Islet of Langerhans (tissue), 1 donor: ENCODE data around the gene ZFP36L2.
"Not testable (repeated sequence)": the region's sequence is repeated elsewhere in the genome, so short reads cannot be mapped to it uniquely, and the experiment has no call there.

Experiments
- FAIRE-seq: peaks from one replicate; lab custom pipeline; 2011; peaks lifted over from hg19 to GRCh38; lab: Jason Lieb, UNC

The ZFP36L2 gene

GRCh38 chr2:43207553-43208300 is 18.7 kb downstream of the ZFP36L2 start:
- no peak for FAIRE-seq

- FAIRE-seq: no peak
These were observed 19.8 kb downstream of the ZFP36L2 start for GRCh38 chr2:43206602-43207001.

GRCh38 chr2:43203373-43203772 is 23.0 kb downstream of the ZFP36L2 start:
- FAIRE-seq: no peak

DNA sequence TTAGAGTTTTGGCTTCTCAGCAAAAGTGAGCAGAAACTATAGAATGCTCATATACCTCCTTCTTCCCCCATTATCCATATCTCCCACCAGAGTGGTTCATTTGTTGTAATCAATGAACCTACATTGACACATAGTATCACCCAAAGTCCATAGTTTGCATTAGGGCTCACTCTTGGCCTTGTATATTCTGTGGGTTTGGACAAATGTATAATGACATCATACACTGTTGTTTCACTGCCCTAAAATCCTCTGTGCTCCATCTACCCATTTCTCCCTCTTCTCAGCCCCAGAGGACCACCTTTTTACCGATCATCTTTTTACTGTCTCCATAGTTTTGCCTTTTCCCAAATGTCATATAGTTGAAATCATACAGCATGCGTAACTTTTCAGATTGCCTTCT is 24.1 kb downstream of the ZFP36L2 start:
- FAIRE-seq: no peak

GRCh38 chr2:43201497-43201896 is 24.9 kb downstream of the ZFP36L2 start:
- no peak for FAIRE-seq

GRCh38 chr2:43201016-43201415 is 25.4 kb downstream of the ZFP36L2 start:
- FAIRE-seq: no peak

- no peak for FAIRE-seq
These were observed 26.6 kb downstream of the ZFP36L2 start for GRCh38 chr2:43199492-43200488.

DNA sequence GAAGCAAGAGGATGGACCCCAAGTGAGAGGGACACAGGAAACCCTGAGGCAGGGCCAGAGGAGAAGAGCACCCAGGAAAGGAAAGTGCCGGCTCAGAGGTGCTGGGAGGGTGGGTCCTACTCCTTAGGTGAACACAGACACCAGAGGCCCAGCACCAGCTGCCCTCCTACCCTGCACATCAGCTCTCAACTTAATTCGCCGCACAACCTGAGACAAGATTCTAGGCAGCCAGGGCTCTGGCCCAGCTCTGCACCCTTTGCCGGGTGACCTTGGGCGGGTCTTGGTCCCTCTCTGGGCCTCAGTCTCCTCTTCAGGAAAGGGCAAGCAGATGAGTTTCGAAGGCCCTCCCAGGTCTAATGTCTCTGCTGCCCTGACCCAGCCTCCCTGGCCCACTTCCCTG is 28.1 kb downstream of the ZFP36L2 start:
- FAIRE-seq: no peak

DNA sequence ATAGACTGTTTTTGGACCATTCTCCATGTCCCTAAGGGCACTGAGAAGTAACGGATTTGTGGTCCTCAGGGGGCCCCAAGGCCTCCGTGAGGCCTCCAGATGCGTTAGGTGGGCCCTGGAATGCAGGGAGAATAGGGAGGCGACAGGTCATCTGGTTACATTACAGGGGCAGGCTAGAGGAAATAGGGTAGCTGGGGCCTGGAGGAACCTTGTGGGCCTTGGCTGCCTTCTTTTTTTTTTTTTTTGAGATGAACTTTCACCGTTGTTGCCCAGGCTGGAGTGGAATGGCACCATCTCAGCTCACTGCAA is 28.9 kb downstream of the ZFP36L2 start:
- FAIRE-seq: no peak

- FAIRE-seq: no peak
These were observed 29.4 kb downstream of the ZFP36L2 start for GRCh38 chr2:43196768-43197587.

DNA sequence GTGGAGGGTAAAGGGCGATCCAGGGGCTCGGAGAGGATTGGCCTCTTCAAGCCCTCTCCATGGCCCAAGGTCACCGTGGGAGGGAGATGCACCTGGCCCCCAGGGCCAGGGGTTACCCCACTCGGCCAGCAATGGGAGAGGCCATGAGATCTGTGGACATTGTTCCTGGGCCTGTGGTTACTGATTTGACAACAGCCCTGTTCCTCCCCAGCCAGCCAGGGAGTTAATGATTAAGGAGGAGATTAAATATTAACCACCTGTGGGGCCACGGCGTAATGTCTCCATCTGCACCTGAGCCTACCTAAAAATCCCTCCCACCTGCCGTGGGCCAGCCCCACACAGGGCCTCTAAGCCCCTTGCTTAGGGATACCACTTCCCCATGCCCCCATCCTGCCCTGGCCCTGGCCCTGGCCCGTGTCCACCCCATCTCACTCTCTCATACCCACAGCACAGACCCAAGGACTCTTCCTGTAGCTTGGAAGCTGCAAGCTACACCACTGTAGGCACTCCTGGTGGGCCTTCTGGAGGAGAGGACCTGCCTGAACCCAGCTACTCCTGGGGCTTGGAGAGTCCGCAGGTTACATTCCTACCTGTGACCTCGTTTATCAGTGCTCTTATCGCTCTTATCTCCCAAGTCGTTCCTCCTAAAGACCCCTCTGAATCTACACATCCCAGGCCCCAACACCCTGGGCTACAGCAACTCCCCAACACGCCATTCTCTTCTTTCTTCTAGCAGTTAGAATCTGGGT is 32.1 kb downstream of the ZFP36L2 start:
- no peak for FAIRE-seq

- no peak for FAIRE-seq
These were observed 32.7 kb downstream of the ZFP36L2 start for GRCh38 chr2:43193652-43194120.

GRCh38 chr2:43192744-43193651 is 33.4 kb downstream of the ZFP36L2 start:
- no peak for FAIRE-seq

- FAIRE-seq: no peak
These were observed 34.4 kb downstream of the ZFP36L2 start for GRCh38 chr2:43191947-43192516.

DNA sequence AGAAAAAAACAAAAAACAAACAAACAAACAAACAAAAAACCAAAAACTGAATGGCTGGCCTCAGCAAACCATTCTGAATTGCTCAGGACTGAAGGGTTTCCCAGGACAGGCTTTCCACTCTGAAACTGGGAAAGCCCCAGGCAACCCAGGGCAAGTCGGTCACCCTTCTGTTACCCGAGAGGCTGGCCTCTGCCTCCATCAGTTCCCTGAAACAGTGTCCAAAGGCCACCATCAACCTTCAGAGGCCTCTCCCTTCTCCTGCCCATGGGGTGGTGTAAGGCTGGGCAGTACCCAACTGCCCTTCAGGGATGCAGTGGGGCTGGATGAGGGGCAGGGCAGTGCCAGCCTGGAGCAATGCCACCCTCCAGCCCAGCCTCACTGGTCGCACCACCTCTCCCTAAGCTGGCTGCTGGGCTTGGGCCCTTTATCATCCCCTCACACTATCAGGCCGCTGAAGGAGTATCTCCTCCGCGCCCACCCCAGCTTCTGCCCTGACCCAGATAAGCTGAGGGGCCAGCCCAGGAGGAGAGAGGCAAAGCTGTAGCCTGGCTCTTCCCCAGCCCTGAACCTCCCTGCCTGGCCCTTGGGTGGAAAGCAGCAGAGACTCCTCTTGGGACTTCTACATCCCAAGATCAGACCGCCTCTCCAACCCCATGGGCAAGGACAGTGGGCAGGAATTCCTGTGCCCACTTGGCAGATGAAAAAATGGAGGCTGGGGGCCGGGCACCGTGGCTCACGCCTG is 35.9 kb downstream of the ZFP36L2 start:
- FAIRE-seq: no peak

DNA sequence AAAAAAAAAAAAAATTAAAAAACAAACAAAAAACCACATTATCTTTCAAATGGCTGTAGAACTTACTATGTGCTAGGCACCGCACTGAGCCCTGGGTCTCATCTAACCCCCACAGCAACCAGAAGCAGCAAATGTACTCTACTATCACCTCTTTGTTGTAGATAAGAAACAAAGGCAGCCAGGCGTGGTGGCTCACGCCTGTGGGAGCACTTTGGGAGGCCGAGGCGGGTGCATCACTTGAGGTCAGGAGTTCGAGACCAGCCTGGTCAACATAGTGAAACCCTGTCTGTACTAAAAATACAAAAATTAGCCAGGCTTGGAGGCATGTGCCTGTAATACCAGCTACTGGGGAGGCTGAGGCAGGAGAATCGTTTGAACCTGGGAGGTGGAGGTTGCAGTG is 36.5 kb downstream of the ZFP36L2 start:
- FAIRE-seq: not testable (repeated sequence)

- FAIRE-seq: no peak
These were observed 37.6 kb downstream of the ZFP36L2 start for GRCh38 chr2:43188561-43189386.

DNA sequence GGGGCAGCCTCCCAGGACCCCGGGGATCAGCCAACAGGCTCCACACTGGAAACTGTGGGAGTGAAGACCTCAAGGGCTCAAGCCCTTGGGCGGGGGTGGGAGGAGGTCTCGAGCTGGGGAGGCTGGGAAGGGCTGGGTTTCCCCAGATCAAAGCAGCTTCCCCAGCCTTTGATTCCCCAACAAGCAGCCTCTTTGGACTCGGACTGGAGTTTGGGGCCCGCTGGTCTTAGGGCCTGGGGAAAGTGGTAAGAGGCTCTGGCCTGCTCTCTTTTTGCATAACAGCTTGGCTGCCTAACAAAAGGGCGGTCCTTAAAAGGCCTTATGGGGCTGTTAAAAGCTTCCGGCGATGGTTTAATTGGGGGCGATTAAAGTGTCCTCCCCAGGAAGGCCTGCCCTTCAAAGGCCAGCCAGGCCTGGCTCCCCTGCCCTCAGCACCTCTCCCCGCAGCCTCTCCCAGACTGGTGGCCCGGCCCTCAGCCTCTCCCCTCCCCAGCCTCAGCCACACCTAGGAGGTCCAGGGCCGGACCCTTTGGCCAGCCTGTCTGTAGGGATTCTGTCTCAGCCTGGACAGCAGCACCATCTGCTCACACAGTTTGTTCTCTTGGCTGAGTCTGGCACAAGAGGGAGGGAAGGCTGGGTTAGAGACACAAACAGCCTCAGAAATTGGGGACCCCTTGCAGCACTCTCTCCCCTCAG is 39.6 kb downstream of the ZFP36L2 start:
- no peak for FAIRE-seq
